ENCODE data around the gene TTC7B. TPM values are rescaled to one million over a fixed set of nuclear protein-coding genes. Genes with fewer than 3 reads are reported as not detected.
"Not testable (repeated sequence)": the region's sequence is repeated elsewhere in the genome, so short reads cannot be mapped to it uniquely, and the experiment has no call there.

Gene TTC7B, protein sequence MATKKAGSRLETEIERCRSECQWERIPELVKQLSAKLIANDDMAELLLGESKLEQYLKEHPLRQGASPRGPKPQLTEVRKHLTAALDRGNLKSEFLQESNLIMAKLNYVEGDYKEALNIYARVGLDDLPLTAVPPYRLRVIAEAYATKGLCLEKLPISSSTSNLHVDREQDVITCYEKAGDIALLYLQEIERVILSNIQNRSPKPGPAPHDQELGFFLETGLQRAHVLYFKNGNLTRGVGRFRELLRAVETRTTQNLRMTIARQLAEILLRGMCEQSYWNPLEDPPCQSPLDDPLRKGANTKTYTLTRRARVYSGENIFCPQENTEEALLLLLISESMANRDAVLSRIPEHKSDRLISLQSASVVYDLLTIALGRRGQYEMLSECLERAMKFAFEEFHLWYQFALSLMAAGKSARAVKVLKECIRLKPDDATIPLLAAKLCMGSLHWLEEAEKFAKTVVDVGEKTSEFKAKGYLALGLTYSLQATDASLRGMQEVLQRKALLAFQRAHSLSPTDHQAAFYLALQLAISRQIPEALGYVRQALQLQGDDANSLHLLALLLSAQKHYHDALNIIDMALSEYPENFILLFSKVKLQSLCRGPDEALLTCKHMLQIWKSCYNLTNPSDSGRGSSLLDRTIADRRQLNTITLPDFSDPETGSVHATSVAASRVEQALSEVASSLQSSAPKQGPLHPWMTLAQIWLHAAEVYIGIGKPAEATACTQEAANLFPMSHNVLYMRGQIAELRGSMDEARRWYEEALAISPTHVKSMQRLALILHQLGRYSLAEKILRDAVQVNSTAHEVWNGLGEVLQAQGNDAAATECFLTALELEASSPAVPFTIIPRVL
- 10 to 100 TPM; 59.0 to 97.0 (median 75.3) TPM for total RNA-seq
- 10 to 100 TPM; 18.9 to 38.0 (median 30.2) TPM for polyA plus RNA-seq
- long read RNA-seq, donor 1, partial matches to known transcripts = 4 of 10 reads
- long read RNA-seq, donor 1, other reads (novel, unspliced or antisense) = 6 of 10 reads
- long read RNA-seq, donor 2, full-length matches to known transcripts = 1 of 25 reads
- long read RNA-seq, donor 2, partial matches to known transcripts = 10 of 25 reads
- long read RNA-seq, donor 2, other reads (novel, unspliced or antisense) = 14 of 25 reads

DNA sequence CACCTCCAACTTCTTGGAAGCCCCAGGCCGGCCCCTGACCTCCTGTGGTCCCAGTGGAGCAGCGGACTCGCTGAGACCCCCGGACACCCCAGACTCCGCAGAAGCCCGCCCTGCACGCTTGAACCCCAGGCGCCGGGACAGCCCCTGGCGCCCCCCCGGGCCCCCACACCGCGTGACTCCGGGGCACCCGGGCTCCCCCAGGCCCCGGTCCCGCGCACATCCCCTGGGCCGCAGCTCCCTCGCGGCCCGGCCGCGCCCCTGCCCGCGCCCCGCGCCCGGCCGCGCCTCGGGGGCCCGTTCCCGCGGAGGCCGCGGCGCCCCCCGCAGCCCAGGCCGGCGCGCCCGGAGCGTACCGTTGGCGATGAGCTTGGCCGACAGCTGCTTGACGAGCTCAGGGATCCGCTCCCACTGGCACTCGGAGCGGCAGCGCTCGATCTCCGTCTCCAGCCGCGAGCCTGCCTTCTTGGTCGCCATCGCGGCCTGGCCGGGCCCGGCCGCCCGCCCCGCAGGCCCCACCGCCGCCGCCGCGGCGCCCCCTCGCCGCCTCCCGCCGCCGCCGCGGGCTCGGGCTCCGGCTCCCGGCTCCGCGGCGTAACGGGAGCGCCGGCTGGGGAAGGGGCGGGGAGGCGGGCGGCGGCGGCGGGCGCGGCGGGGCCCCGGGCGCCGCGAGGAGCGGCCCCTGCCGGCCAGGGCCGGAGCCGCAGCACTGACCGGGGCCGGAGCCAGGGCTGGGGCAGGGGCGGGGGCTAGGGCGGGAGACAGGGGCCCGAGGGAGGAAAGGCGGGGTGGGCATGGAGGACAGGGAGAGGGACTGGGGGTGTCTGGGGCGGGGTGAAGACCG lies at the start of gene TTC7B:
TSS of gene TTC7B (minus strand) at position 609 of the 841 bp plus-strand sequence. CDS start at position 474, 135 bp downstream.
- H3K36me3 ChIP-seq (ENCODE audit: insufficient read depth in 1 of 2, low read depth in 1 of 2) = no peaks in the 10 kb centered on the region
- WGBS, 3 donors = 1% methylated on average over 60 to 110 of the region's 111 CpGs
- TF ChIP-seq, protein P1, sequence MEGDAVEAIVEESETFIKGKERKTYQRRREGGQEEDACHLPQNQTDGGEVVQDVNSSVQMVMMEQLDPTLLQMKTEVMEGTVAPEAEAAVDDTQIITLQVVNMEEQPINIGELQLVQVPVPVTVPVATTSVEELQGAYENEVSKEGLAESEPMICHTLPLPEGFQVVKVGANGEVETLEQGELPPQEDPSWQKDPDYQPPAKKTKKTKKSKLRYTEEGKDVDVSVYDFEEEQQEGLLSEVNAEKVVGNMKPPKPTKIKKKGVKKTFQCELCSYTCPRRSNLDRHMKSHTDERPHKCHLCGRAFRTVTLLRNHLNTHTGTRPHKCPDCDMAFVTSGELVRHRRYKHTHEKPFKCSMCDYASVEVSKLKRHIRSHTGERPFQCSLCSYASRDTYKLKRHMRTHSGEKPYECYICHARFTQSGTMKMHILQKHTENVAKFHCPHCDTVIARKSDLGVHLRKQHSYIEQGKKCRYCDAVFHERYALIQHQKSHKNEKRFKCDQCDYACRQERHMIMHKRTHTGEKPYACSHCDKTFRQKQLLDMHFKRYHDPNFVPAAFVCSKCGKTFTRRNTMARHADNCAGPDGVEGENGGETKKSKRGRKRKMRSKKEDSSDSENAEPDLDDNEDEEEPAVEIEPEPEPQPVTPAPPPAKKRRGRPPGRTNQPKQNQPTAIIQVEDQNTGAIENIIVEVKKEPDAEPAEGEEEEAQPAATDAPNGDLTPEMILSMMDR (IDR thresholded peaks at IDR 0.05) = peak; percentile 35
- ATAC-seq = peak; percentile 83 to 91 (median 87)
- intact Hi-C loops (cut with DNase I) = loop anchor here in 1 of 2 donors (5.0 kb wide), 1 partner anchor 54 kb away; no protein-coding TSS in a partner anchor
- no peaks in the 10 kb centered on the region for H3K9me3 ChIP-seq
- H3K4me3 ChIP-seq = peak within 1 kb of the TSS; percentile 85
- H3K4me1 ChIP-seq = peaks cover 10% of the 10 kb centered on the region
- H3K27ac ChIP-seq = peak within 1 kb of the TSS; percentile 63
- DNase-seq = peak; percentile 57 to 78
- H3K27me3 ChIP-seq (ENCODE audit: insufficient read depth in 3 of 3, low read length in 2 of 3) = no peaks in the 10 kb centered on the region

DNA sequence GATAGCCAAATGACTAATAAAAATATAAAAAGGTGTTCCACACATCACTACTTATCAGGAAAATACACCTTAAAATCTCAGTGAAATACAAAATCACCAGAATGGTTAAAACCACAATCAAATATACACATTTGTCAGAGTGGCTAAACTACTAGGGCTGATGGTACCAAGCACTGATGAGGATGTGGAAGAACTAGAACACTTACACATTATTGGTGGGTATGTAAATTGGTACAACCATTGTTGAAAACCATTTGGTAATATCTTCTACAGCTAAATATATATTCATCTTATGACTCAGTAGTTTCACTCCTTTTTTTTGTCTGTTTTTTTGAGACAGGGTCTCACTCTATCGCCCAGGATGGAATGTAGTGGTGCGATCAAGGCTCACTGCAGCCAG lies 48.5 kb upstream of the TTC7B start:
- Histone ChIP-seq H3K9me3 (no peaks in the 10 kb centered on the region), H3K27me3 (ENCODE audit: insufficient read depth in 3 of 3, low read length in 2 of 3) (no peaks in the 10 kb centered on the region), H3K4me3 (no peak overlapping the region), H3K4me1 (no peaks in the 10 kb centered on the region), H3K36me3 (ENCODE audit: insufficient read depth in 1 of 2, low read depth in 1 of 2) (no peaks in the 10 kb centered on the region), H3K27ac (no peak overlapping the region)
- TF ChIP-seq, protein P1 (IDR thresholded peaks at IDR 0.05) = no peak
- 98 to 100% (median 99%) methylated on average over 2 of the region's 2 CpGs for WGBS, 3 donors
- intact Hi-C loops (cut with DNase I) = no loop called here
- ATAC-seq (no peak), DNase-seq (no peak)

DNA sequence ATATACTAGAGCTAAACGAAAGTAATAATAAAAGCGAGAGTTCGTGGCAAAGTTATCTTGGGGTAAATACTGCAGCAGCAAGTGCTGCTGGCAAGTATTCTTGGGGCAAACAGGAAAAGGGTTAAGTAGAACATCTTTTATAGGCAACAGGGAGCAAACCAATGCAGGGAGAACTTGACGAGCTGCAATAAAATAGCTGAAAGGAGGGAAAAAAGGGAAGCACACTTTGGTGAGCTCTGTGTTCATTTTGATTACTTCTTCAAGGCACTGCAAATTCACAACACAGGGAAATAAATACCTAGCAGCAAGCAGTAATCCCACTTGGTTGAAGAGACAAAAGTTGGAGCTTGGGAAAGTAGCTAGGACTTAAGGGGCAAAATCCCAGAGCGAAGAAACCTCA lies 42.3 kb upstream of the TTC7B start:
- H3K4me3 ChIP-seq = no peak overlapping the region
- no peaks in the 10 kb centered on the region for H3K27me3 ChIP-seq (ENCODE audit: insufficient read depth in 3 of 3, low read length in 2 of 3)
- H3K9me3 ChIP-seq = no peaks in the 10 kb centered on the region
- WGBS, 3 donors = 87 to 91% (median 88%) methylated on average over 5 of the region's 5 CpGs
- ATAC-seq = no peak
- no peak for DNase-seq
- intact Hi-C loops (cut with DNase I) = no loop called here
- H3K36me3 ChIP-seq (ENCODE audit: insufficient read depth in 1 of 2, low read depth in 1 of 2) = no peaks in the 10 kb centered on the region
- no peaks in the 10 kb centered on the region for H3K4me1 ChIP-seq
- H3K27ac ChIP-seq = no peak overlapping the region
- TF ChIP-seq, protein P1 (IDR thresholded peaks at IDR 0.05) = no peak

DNA sequence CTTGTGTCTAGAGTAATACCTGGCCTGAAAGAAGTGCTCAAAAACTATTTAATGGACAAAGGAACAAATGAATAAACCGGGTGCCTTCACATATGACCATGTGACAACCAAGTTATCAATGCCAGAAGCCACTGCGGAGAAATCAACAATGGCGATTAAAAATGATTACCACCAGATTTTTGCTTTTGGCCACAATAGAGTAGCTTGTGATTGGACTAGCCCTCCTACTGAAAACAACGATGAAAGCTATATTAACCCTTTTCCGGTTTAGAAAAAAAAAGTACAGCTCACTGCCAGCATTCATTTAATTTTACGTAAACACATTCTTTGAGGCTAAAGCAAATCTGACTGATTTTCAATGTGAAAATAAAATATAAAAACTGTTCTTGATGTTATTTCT lies 41.6 kb upstream of the TTC7B start:
- H3K9me3 ChIP-seq = no peaks in the 10 kb centered on the region
- TF ChIP-seq, protein P1 (IDR thresholded peaks at IDR 0.05) = no peak
- H3K4me1 ChIP-seq = no peaks in the 10 kb centered on the region
- H3K27me3 ChIP-seq (ENCODE audit: insufficient read depth in 3 of 3, low read length in 2 of 3) = no peaks in the 10 kb centered on the region
- WGBS, 3 donors = 86 to 88% (median 88%) methylated on average over 6 of the region's 6 CpGs
- no peak overlapping the region for H3K27ac ChIP-seq
- H3K36me3 ChIP-seq (ENCODE audit: insufficient read depth in 1 of 2, low read depth in 1 of 2) = no peaks in the 10 kb centered on the region
- DNase-seq (no peak), ATAC-seq (no peak)
- no peak overlapping the region for H3K4me3 ChIP-seq
- intact Hi-C loops (cut with DNase I) = no loop called here

DNA sequence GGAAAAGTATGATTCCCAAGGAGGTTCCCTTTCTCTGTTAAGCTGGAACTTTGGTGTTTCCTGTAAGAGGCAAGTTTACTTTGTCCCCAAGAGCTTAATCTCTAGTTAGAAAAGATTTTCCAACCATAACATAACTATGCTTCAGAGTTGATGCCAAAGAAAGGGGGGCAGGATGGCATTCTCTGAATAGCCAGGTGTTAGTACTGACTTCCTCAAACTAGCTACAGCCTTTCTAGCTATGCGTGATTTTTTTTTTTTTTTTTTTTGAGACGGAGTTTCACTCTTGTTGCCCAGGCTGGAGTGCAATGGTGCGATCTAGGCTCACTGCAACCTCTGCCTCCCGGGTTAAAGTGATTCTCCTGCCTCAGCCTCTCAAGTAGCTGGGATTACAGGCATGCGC lies 39.9 kb upstream of the TTC7B start:
- H3K9me3 ChIP-seq; H3K27me3 ChIP-seq (ENCODE audit: insufficient read depth in 3 of 3, low read length in 2 of 3); H3K4me1 ChIP-seq; intact Hi-C loops (cut with DNase I); H3K27ac ChIP-seq; ATAC-seq; DNase-seq; H3K36me3 ChIP-seq (ENCODE audit: insufficient read depth in 1 of 2, low read depth in 1 of 2); H3K4me3 ChIP-seq: not testable (repeated sequence)
- WGBS, 3 donors = 82 to 95% (median 88%) methylated on average over 5 of the region's 5 CpGs

Data from psoas muscle (tissue), 8 donors.